LNCAP (cell line): ENCODE data around the gene ZNF516.

ENCODE experiments used
- TF ChIP-seq, protein P1 (sequence below): fragments of 450-650 bp; IDR thresholded peaks from 2 replicates; pipeline ENCODE4 v1.5.1; 2017; ENCODE audit warnings: mild to moderate bottlenecking

The ZNF516 gene

DNA sequence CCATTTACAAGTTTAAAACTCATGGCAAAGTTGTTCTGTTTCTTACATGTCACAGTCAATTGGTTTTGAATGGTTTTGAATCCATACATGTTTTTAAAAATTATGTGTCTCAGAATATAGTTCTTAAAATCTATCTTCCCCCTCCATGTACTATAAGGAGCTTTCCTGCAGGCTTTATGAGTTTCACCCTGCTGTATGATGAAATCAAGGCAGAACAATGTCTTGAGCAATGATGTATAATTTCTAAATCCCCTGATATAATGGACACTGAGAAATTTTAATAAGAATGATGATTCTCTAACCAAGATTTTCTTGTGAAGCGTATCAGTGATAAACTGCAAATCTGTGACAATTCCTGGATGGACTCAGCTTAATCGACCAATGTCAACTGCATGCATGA is 10.6 kb upstream of the ZNF516 start:
- TF ChIP-seq, protein P1, sequence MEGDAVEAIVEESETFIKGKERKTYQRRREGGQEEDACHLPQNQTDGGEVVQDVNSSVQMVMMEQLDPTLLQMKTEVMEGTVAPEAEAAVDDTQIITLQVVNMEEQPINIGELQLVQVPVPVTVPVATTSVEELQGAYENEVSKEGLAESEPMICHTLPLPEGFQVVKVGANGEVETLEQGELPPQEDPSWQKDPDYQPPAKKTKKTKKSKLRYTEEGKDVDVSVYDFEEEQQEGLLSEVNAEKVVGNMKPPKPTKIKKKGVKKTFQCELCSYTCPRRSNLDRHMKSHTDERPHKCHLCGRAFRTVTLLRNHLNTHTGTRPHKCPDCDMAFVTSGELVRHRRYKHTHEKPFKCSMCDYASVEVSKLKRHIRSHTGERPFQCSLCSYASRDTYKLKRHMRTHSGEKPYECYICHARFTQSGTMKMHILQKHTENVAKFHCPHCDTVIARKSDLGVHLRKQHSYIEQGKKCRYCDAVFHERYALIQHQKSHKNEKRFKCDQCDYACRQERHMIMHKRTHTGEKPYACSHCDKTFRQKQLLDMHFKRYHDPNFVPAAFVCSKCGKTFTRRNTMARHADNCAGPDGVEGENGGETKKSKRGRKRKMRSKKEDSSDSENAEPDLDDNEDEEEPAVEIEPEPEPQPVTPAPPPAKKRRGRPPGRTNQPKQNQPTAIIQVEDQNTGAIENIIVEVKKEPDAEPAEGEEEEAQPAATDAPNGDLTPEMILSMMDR: no peak

DNA sequence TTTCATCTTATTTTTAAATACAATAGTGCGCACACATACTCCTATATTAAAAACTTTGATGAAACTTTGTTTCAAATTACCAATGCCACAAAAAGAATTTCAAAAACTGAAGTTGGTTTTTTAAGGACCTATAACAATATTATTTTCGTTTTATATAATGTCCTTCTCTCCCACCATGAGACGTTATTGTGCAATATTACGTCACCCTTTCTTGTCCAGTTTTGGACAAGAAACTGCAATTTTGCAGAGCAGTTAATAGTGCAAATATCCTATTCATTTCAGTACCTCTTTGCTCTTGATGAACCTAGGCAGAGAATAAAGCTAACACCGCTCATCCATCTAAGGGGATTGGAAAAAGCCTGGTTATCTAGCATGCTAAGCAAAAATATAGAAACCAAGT is 9.7 kb upstream of the ZNF516 start:
- TF ChIP-seq, protein P1: no peak

DNA sequence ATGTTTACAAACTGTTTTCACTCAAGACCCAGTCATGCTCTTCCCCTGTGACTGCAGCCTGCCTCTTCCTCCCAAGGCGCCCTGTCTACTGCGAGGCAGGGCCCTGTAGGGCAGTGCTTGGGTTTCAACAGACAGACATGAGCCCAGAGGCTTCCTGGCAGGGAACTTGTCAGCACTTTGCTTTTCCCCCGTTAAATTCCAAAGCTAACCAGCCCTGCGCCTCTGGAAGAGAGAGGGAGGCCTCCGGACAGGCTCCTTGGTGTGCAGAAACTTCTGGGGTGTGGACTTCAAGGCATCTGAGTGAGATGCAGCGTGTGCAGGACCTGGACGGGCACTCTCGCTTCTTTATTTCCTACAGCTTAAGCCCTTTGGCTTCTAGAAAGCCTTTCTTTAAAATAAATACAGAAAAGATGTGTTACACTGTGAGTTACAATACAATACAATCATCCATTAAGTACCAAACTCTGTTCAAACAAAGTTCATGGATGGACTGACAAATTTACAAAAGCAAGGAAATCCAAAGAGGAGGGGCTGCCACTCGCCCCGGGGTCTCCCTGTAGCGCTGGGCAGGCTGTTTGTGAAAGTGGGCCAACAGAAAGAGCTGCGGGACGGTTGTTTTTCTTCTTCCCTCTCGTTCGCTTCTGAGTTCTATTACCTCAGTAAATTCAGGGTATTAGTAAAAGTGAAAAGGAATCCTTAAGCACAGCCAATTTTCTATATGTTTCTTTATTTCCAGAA is 8.8 kb upstream of the ZNF516 start:
- TF ChIP-seq, protein P1: no peak

DNA sequence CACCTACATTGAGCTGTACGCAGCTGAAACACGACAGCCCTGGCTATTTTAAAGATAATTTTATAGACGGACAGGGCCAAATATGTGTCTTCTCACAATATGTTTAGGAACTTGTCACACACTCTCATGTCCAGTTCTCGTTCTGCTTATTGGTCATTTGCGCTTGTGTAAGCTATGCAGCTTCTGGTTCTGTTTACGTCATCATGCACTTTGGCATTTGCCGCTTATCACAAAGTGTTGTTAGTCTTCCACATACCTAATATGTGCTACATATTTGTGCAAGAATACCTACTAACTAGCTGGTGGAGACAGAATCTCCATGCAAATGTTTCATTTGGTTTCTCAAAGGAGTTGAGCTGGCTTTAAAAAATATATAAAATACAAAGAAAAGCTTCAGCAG is 7.5 kb upstream of the ZNF516 start:
- TF ChIP-seq, protein P1: no peak

DNA sequence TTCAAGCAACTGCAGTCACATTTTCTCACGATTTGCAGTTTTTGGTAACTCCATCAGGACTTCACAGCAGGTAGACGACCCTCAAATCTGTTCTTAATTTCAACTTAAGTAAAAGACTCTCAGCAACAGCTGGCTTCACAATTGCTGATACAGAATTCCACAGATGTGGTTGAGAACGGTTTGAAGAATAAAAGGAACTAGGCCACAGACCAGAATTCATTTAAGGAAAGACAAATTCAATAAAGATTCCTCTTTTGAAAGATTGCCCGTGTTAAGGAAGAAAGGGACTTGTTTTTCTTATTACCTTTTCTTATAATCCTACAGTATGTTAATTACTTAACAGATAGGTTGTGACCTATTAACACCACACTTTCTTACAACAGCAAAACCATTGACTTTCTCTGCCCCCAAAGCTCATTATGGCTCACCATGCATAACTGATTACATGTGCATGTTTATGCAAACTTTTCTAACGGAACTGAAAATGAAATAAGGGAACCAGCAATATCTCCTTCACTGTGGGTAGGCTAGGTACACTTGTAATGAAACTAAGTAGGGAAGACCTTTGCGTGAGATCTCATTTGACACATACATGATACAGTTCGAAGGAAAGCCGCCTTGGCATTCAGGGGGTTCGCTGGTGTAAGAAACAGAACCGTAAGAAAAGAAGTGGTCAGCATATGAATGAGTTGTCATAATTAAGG is 4.7 kb upstream of the ZNF516 start:
- TF ChIP-seq, protein P1: no peak

DNA sequence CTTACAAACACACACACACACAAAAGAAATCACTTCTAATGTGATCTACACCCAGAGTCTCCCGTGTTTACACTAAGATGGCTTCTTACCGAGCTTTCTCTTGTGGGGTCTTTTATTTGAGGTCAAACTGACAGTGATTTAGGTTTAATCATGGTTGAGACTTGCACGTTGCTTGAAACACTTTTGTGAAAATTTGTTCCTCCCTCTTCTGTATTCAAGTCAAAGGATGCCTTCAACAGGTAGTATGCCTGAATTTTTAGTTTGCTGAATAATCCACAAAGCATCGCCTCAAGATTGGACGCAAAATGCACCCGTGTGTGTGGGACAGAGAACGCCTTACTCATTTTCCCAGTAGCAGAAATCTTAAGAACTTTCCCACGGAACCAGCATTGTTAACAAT is 4.0 kb upstream of the ZNF516 start:
- TF ChIP-seq, protein P1: no peak

DNA sequence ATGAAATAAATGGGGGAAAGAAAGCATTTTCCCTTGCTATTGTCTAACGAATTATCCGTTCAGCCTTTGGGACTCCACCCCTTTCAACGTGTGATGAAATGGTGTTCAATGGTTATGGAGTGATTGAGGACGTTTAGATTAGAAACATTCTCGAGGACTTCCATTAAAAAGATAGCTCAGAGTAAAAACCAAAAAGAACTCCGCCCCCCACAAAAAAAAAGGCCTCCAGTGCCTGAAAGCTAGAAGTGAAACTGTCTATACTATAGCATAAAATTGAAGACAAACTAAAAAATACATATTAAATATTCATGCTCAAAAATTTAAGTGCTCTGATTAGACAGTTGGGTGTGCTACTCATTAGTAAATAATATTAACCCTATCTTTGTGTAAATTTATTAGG is 3.0 kb upstream of the ZNF516 start:
- TF ChIP-seq, protein P1: no peak
